Mesenchymal stem cell (in vitro differentiated cells and primary cell): ENCODE results near the gene TUBB6.
A peak's percentile ranks its signal among the peaks of the same experiment; 100 is the strongest.

Experiments
- DNase-seq: peaks from one replicate; pipeline ENCODE4 v3.0.0-alpha.2; 2013
- H2AFZ ChIP-seq: one replicate; pipeline ENCODE4 v1.6.1; 2013; ENCODE audit warnings: low read depth, mild to moderate bottlenecking, control low read depth, inconsistent platforms, low read length, moderate library complexity
- H2AK5ac ChIP-seq: 2 replicates; pipeline ENCODE4 v1.6.1; 2013; ENCODE audit warnings: low read length, moderate library complexity, mild to moderate bottlenecking, inconsistent platforms; ENCODE audit not compliant: severe bottlenecking
- H2BK120ac ChIP-seq: one replicate; pipeline ENCODE4 v1.6.1; 2013; ENCODE audit warnings: low read depth, mild to moderate bottlenecking, inconsistent platforms, low read length, moderate library complexity
- H2BK12ac ChIP-seq, 2 experiments: one replicate each; pipeline ENCODE4 v1.6.1; 2013; ENCODE audit warnings: inconsistent platforms in 2 of 2, low read length in 2 of 2, mild to moderate bottlenecking in 2 of 2, moderate library complexity in 2 of 2, control low read depth in 1 of 2
- H2BK15ac ChIP-seq: one replicate; pipeline ENCODE4 v1.6.1; 2013; ENCODE audit warnings: mild to moderate bottlenecking, low read depth, inconsistent platforms; ENCODE audit not compliant: poor library complexity, severe bottlenecking
- H2BK5ac ChIP-seq: 2 replicates; pipeline ENCODE4 v1.6.1; 2013; ENCODE audit warnings: low read depth, mild to moderate bottlenecking, low read length, control low read depth, inconsistent platforms; ENCODE audit not compliant: poor library complexity, severe bottlenecking
- H3K14ac ChIP-seq, 2 experiments: one replicate each; pipeline ENCODE4 v1.6.1; 2013; ENCODE audit warnings: inconsistent platforms in 2 of 2, low read length in 2 of 2, control low read depth in 1 of 2, mild to moderate bottlenecking in 1 of 2, moderate library complexity in 1 of 2
- H3K18ac ChIP-seq, 2 experiments: one replicate each; pipeline ENCODE4 v1.6.1; 2013; ENCODE audit warnings: inconsistent platforms in 2 of 2, low read length in 2 of 2, control low read depth in 1 of 2, low read depth in 1 of 2, mild to moderate bottlenecking in 1 of 2
- H3K23ac ChIP-seq, 2 experiments: one replicate each; pipeline ENCODE4 v1.6.1; 2013; ENCODE audit warnings: inconsistent platforms in 2 of 2, low read length in 2 of 2, mild to moderate bottlenecking in 2 of 2, moderate library complexity in 2 of 2, control low read depth in 1 of 2
- H3K27ac ChIP-seq: 2 replicates; pipeline ENCODE4 v1.5.1; 2013; ENCODE audit warnings: mild to moderate bottlenecking, moderate library complexity, low read length, control low read depth, inconsistent platforms; ENCODE audit not compliant: poor library complexity, severe bottlenecking
- H3K27me3 ChIP-seq, 2 experiments: 2 replicates each; pipeline versions ENCODE4 v1.6.1 to v1.7.0; 2013; ENCODE audit warnings: low read length in 2 of 2, mild to moderate bottlenecking in 2 of 2, moderate library complexity in 2 of 2, control low read depth in 1 of 2, inconsistent platforms in 1 of 2; ENCODE audit not compliant: control insufficient read depth in 1 of 2, insufficient read depth in 1 of 2
- H3K36me3 ChIP-seq, 2 experiments: 2 replicates each; pipeline versions ENCODE4 v1.6.1 to v1.7.0; 2013; ENCODE audit warnings: low read length in 2 of 2, control low read depth in 1 of 2, inconsistent platforms in 1 of 2, low read depth in 1 of 2, mild to moderate bottlenecking in 1 of 2; ENCODE audit not compliant: insufficient read depth in 2 of 2, control insufficient read depth in 1 of 2
- H3K4ac ChIP-seq, 2 experiments: one replicate each; pipeline ENCODE4 v1.6.1; 2013; ENCODE audit warnings: inconsistent platforms in 2 of 2, low read length in 2 of 2, mild to moderate bottlenecking in 2 of 2, moderate library complexity in 2 of 2, control low read depth in 1 of 2, low read depth in 1 of 2
- H3K4me1 ChIP-seq: 2 replicates; pipeline ENCODE4 v1.6.1; 2013; ENCODE audit warnings: low read depth, low read length, control low read depth; ENCODE audit not compliant: control insufficient read depth, insufficient read depth
- H3K4me2 ChIP-seq: 2 replicates; pipeline ENCODE4 v1.6.1; 2013; ENCODE audit warnings: low read length, mild to moderate bottlenecking, inconsistent platforms; ENCODE audit not compliant: poor library complexity, severe bottlenecking
- H3K4me3 ChIP-seq, 2 experiments: 2 replicates each; pipeline versions ENCODE4 v1.5.1 to v1.7.0; 2013; ENCODE audit warnings: low read length in 2 of 2, mild to moderate bottlenecking in 2 of 2, control low read depth in 1 of 2, low read depth in 1 of 2; ENCODE audit not compliant: insufficient read depth in 1 of 2
- H3K79me1 ChIP-seq: replicated peaks from 2 replicates; pipeline ENCODE4 v1.6.1; 2013; ENCODE audit warnings: mild to moderate bottlenecking, control low read depth, low read length, inconsistent platforms; ENCODE audit not compliant: poor library complexity, severe bottlenecking
- H3K9ac ChIP-seq: 2 replicates; pipeline ENCODE4 v1.7.0; 2013; ENCODE audit warnings: mild to moderate bottlenecking, low read length, moderate library complexity
- H3K9me3 ChIP-seq: 2 replicates; pipeline ENCODE4 v1.7.0; 2013; ENCODE audit warnings: mild to moderate bottlenecking, low read length; ENCODE audit not compliant: control insufficient read depth
- H4K8ac ChIP-seq: one replicate; pipeline ENCODE4 v1.6.1; 2013; ENCODE audit warnings: inconsistent platforms, mild to moderate bottlenecking, low read length, moderate library complexity
- H4K91ac ChIP-seq: one replicate; pipeline ENCODE4 v1.6.1; 2013; ENCODE audit warnings: mild to moderate bottlenecking, low read length, inconsistent platforms
- WGBS: methylation state at CpG from one replicate; pipeline ENCODE4 v1.1.7; 2013; ENCODE audit warnings: mixed read lengths; 5-methylcytosine and 5-hydroxymethylcytosine counted together

The TUBB6 gene

GRCh38 chr18:12304351-12305210 lies 3.5 kb upstream of the TUBB6 start:
- no peak overlapping the region for H3K18ac ChIP-seq
- H3K36me3 ChIP-seq, result peaks cover 0 to 3% of the 10 kb centered on the region in 2 experiments
- no peak overlapping the region for H2BK120ac ChIP-seq
- peak overlapping the region; percentile 12 for H4K8ac ChIP-seq
- no peak overlapping the region for H3K4ac ChIP-seq
- 90% methylated on average over 19 of the region's 19 CpGs for WGBS
- no peak overlapping the region for H3K9ac ChIP-seq
- H2AFZ ChIP-seq, result no peak overlapping the region
- no peaks in the 10 kb centered on the region for H3K27me3 ChIP-seq
- no peak overlapping the region for H3K27ac ChIP-seq
- no peak overlapping the region for H3K4me2 ChIP-seq
- no peak overlapping the region for H2BK5ac ChIP-seq
- H3K23ac ChIP-seq, result peak overlapping the region in 1 of 2 experiments; percentile 53
- H2BK15ac ChIP-seq, result no peak overlapping the region
- peak overlapping the region; percentile 14 for H4K91ac ChIP-seq
- H2AK5ac ChIP-seq, result no peak overlapping the region
- no peak overlapping the region for H3K4me3 ChIP-seq
- H3K14ac ChIP-seq, result no peak overlapping the region
- peaks cover 13% of the 10 kb centered on the region for H3K4me1 ChIP-seq
- H3K79me1 ChIP-seq, result peaks cover 6% of the 10 kb centered on the region
- peak overlapping the region in 1 of 2 experiments; percentile 79 for H2BK12ac ChIP-seq
- DNase-seq, result no peak
- H3K9me3 ChIP-seq, result no peaks in the 10 kb centered on the region

GRCh38 chr18:12305211-12305610 lies 2.8 kb upstream of the TUBB6 start:
- Histone ChIP-seq H2AK5ac (no peak overlapping the region), H3K4me2 (no peak overlapping the region), H3K18ac (no peak overlapping the region), H3K79me1 (peaks cover 6% of the 10 kb centered on the region), H3K14ac (no peak overlapping the region), H2AFZ (no peak overlapping the region), H3K27me3 (no peaks in the 10 kb centered on the region), H3K4me3 (no peak overlapping the region), H2BK120ac (no peak overlapping the region), H4K8ac (peak overlapping the region; percentile 12), H2BK15ac (no peak overlapping the region), H3K23ac (no peak overlapping the region), H3K4ac (no peak overlapping the region), H3K36me3 (peaks cover 0 to 7% of the 10 kb centered on the region in 2 experiments), H2BK12ac (no peak overlapping the region), H3K9me3 (no peaks in the 10 kb centered on the region), H3K4me1 (peaks cover 14% of the 10 kb centered on the region), H2BK5ac (no peak overlapping the region), H4K91ac (peak overlapping the region; percentile 14), H3K27ac (no peak overlapping the region), H3K9ac (no peak overlapping the region)
- WGBS, result 94% methylated on average over 6 of the region's 12 CpGs
- no peak for DNase-seq

DNA sequence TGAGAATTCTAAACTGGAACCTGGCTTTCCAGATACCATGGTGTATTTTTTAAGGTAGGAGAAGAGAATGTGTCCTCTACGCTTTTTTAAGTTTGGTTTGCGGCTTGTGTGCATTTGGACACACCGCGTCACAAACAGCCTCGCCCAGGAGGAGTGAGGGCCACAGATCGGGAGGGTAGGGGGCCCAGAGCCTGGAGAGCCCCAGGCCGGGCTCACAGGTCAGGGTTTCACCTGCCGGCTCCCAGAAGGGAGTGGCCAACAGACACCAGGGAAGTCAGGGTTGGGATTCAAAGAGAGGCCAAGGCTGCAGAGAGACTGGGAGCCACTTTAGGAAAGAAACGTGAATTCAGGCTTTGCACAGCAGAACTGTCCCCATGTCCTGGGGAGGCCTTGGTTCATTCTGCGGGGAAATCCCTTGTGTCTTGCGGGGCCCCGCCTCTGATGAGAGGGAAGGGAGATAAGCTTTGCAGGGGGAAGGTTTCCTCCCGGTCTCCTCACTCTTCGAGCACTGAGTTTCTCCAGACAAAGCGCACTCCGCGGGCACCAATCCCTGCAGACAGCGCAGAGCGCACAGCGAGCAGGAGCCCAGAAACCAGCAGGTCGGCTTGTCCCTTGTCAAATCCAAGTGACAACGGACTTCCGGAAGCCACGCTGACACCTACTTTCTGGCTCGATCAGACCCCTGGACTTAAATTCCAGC lies 2.0 kb upstream of the TUBB6 start:
- Histone ChIP-seq H4K8ac (peak overlapping the region; percentile 77), H2AFZ (peak overlapping the region; percentile 24), H3K14ac (no peak overlapping the region), H2BK120ac (peak overlapping the region; percentile 64), H3K23ac (peak overlapping the region in 1 of 2 experiments; percentile 9), H3K18ac (peak overlapping the region in 1 of 2 experiments; percentile 55), H2AK5ac (no peak overlapping the region), H3K4me3 (peak overlapping the region in 1 of 2 experiments; percentile 84), H3K9me3 (no peaks in the 10 kb centered on the region), H3K9ac (peak overlapping the region; percentile 90), H2BK15ac (no peak overlapping the region), H3K4me1 (peaks cover 14% of the 10 kb centered on the region), H3K27ac (no peak overlapping the region), H3K4ac (peak overlapping the region; percentile 57 to 65), H3K27me3 (no peaks in the 10 kb centered on the region), H3K4me2 (peak overlapping the region; percentile 87), H2BK5ac (no peak overlapping the region), H2BK12ac (peak overlapping the region in 1 of 2 experiments; percentile 24), H3K36me3 (peaks cover 5 to 15% of the 10 kb centered on the region in 2 experiments), H3K79me1 (peaks cover 6% of the 10 kb centered on the region), H4K91ac (peak overlapping the region; percentile 34)
- peak; percentile 57 for DNase-seq
- 41% methylated on average over 24 of the region's 25 CpGs for WGBS
